GM12892 (cell line): ENCODE measurements around the gene DDX31.

Experiments used
- POLR2A ChIP-seq: IDR thresholded peaks from 2 replicates; pipeline ENCODE4 v1.6.1; 2011; ENCODE audit warnings: low read depth, low read length, control low read depth
- TAF1 ChIP-seq: IDR thresholded peaks from 2 replicates; pipeline ENCODE4 v1.6.1; 2011; ENCODE audit warnings: low read depth, mild to moderate bottlenecking, control low read depth, low read length, borderline replicate concordance

DNA sequence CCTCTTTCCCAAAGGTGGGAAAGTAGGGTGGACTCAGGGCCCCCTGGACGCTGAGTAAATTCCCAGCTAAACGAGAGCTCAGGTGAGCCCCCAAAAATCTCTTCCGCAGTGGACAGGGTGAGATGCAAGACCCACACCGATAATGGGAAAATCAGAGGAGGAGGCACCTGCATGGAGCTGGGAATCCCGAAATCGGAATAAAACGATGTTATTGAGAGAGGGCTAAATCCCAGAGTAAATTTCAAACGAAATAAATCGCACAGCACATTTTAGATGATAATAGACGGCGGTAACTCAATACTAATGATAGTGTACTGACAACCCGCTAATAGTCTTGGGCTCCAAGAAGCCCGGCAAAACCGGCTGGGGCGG lies 90.4 kb downstream of the DDX31 start:
- TF ChIP-seq TAF1, result no peak
- TF ChIP-seq POLR2A, result no peak
